MM.1S (cell line): ENCODE results near the gene KCNMB4.

Experiments
- CTCF ChIP-seq: fragments of 300-600 bp; sonication (generic); IDR thresholded peaks from 2 replicates; pipeline ENCODE4 v1.5.1; 2016; ENCODE audit warnings: antibody characterized with exemption, low read length, mixed read lengths
- EZH2 ChIP-seq: fragments of 300-600 bp; sonication (generic); optimal IDR thresholded peaks from 2 replicates; pipeline ENCODE3; 2017; ENCODE audit warnings: low read depth, mild to moderate bottlenecking, antibody characterized with exemption, low read length, mixed read lengths
- EZH2phosphoT487 ChIP-seq: fragments of 300-600 bp; sonication (generic); IDR thresholded peaks from 2 replicates; pipeline ENCODE4 v1.6.1; 2018; ENCODE audit warnings: antibody characterized with exemption, low read length

- no peak for TF ChIP-seq EZH2
- no peak for TF ChIP-seq CTCF
- TF ChIP-seq EZH2phosphoT487, result no peak
These were observed 90.9 kb downstream of the KCNMB4 start for GRCh38 chr12:70456953-70457352.
